OCI-LY3 (cell line): ENCODE measurements around the gene LGI4.

ENCODE experiments used
- H2AFZ ChIP-seq: fragments of 200-600, 300-600 bp; shearing (Covaris generic); 2 replicates; pipeline ENCODE4 v1.6.0; 2014; ENCODE audit warnings: antibody characterized with exemption, low read depth, low read length
- H3K27ac ChIP-seq: fragments of 200-600, 300-600 bp; sonication (generic); 2 replicates; pipeline ENCODE4 v1.5.1; 2014; ENCODE audit warnings: mild to moderate bottlenecking, low read length, moderate library complexity, mixed read lengths
- H3K27me3 ChIP-seq: fragments of 200-600, 300-600 bp; sonication (generic); 2 replicates; pipeline ENCODE4 v1.6.1; 2014; ENCODE audit warnings: low read depth, low read length, mixed read lengths
- H3K36me3 ChIP-seq: fragments of 200-600, 300-600 bp; sonication (generic); replicated peaks from 2 replicates; pipeline ENCODE3; 2014; ENCODE audit warnings: low read depth, low read length, mixed read lengths
- H3K4me1 ChIP-seq: fragments of 300-600, 200-600 bp; sonication (generic); 2 replicates; pipeline ENCODE4 v1.6.1; 2014; ENCODE audit warnings: low read length, mixed read lengths
- H3K4me2 ChIP-seq: fragments of 200-600, 300-600 bp; sonication (generic); 2 replicates; pipeline ENCODE4 v1.6.1; 2014; ENCODE audit warnings: low read length, mixed read lengths
- H3K4me3 ChIP-seq: fragments of 300-600, 200-600 bp; sonication (generic); 2 replicates; pipeline ENCODE4 v1.5.1; 2014; ENCODE audit warnings: antibody characterized with exemption, mild to moderate bottlenecking, low read length, moderate library complexity
- H3K79me2 ChIP-seq: fragments of 300-600, 200-600 bp; shearing (Covaris generic); 2 replicates; pipeline ENCODE4 v1.6.1; 2014; ENCODE audit warnings: mild to moderate bottlenecking, low read length, mixed read lengths
- H3K9ac ChIP-seq: fragments of 300-600, 200-600 bp; shearing (Covaris generic); 2 replicates; pipeline ENCODE4 v1.6.0; 2014; ENCODE audit warnings: mild to moderate bottlenecking, low read length, moderate library complexity
- H3K9me3 ChIP-seq: fragments of 200-600, 300-600 bp; shearing (Covaris generic); 2 replicates; pipeline ENCODE4 v1.6.1; 2014; ENCODE audit warnings: low read length, mixed read lengths; ENCODE audit not compliant: insufficient read depth
- H4K20me1 ChIP-seq: fragments of 200-600, 300-600 bp; sonication (generic); 2 replicates; pipeline ENCODE4 v1.6.1; 2016; ENCODE audit warnings: low read length, mixed read lengths; ENCODE audit not compliant: insufficient read depth
- CTCF ChIP-seq: fragments of 200-600, 300-600 bp; sonication (generic); IDR thresholded peaks from 2 replicates; pipeline ENCODE4 v1.5.1; 2014; ENCODE audit warnings: antibody characterized with exemption, low read length, low read depth
- EZH2phosphoT487 ChIP-seq: fragments of 200-600 bp; shearing (Covaris generic); IDR thresholded peaks from 2 replicates; pipeline ENCODE4 v1.6.1; 2018; ENCODE audit warnings: antibody characterized with exemption, mixed run types, low read depth

Gene LGI4

GRCh38 chr19:35112995-35113688 is 21.7 kb downstream of the LGI4 start:
- no peaks in the 10 kb centered on the region for H3K4me1 ChIP-seq
- H3K36me3 ChIP-seq = no peaks in the 10 kb centered on the region
- no peaks in the 10 kb centered on the region for H3K9me3 ChIP-seq
- H3K27ac ChIP-seq = no peak overlapping the region
- H4K20me1 ChIP-seq = no peaks in the 10 kb centered on the region
- H3K4me2 ChIP-seq = no peak overlapping the region
- no peaks in the 10 kb centered on the region for H3K79me2 ChIP-seq
- no peak overlapping the region for H3K9ac ChIP-seq
- H2AFZ ChIP-seq = no peak overlapping the region
- TF ChIP-seq CTCF (no peak), EZH2phosphoT487 (no peak)
- H3K4me3 ChIP-seq = no peak overlapping the region
- H3K27me3 ChIP-seq = peaks cover 24% of the 10 kb centered on the region

- no peak overlapping the region for H3K9ac ChIP-seq
- no peaks in the 10 kb centered on the region for H3K79me2 ChIP-seq
- no peak for TF ChIP-seq EZH2phosphoT487
- no peak for TF ChIP-seq CTCF
- H3K9me3 ChIP-seq = no peaks in the 10 kb centered on the region
- H3K4me1 ChIP-seq = no peaks in the 10 kb centered on the region
- H4K20me1 ChIP-seq = no peaks in the 10 kb centered on the region
- H3K36me3 ChIP-seq = no peaks in the 10 kb centered on the region
- H3K27me3 ChIP-seq = peaks cover 13% of the 10 kb centered on the region
- H3K4me2 ChIP-seq = no peak overlapping the region
- H3K27ac ChIP-seq = no peak overlapping the region
- H2AFZ ChIP-seq = no peak overlapping the region
- no peak overlapping the region for H3K4me3 ChIP-seq
Measured at GRCh38 chr19:35110974-35111373, 23.9 kb downstream of the LGI4 start.

DNA sequence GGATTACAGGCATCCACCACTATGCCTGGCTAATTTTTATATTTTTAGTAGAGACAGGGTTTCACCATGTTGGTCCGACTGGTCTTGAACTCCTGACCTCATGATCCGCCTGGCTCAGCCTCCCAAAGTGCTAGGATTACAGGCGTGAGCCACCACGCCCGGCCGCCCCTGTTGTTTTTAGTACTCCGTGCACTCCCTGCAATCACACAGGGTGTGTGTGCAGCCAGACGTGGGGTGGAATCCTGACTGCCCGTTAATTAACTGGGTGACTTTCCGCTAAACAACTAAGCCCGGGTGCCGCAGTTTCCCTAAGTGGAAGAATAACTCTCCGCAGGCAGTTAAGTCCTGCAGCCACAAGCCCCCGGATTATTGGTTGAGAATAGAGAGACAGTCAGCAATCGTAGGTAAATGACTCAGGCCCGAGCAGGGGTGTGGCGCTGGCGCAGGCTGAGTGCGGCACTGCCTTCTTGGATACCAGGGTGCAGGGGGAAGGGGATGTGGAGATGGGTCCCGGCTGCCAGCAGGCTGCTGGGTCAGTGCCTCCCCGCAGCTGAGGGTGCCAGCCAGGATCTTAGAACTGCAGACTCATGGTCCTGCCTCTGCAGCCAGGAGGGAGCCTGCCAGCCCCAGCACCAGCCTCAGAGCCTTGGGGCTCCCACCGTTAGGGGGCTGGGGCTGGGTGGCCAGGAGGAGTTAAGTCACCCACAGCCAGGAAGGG is 25.3 kb downstream of the LGI4 start:
- Histone ChIP-seq H3K9ac (no peak overlapping the region), H3K27ac (no peak overlapping the region), H2AFZ (no peak overlapping the region), H3K4me1 (no peaks in the 10 kb centered on the region), H4K20me1 (no peaks in the 10 kb centered on the region), H3K4me2 (no peak overlapping the region), H3K9me3 (no peaks in the 10 kb centered on the region), H3K36me3 (no peaks in the 10 kb centered on the region), H3K27me3 (peaks cover 4% of the 10 kb centered on the region; the same call in 1 of the 2 replicates), H3K79me2 (no peaks in the 10 kb centered on the region), H3K4me3 (no peak overlapping the region)
- no peak for TF ChIP-seq CTCF

GRCh38 chr19:35108730-35109129 is 26.1 kb downstream of the LGI4 start:
- no peak for TF ChIP-seq EZH2phosphoT487
- TF ChIP-seq CTCF = no peak
- H3K4me3 ChIP-seq = no peak overlapping the region
- no peak overlapping the region for H2AFZ ChIP-seq
- no peak overlapping the region for H3K9ac ChIP-seq
- no peaks in the 10 kb centered on the region for H4K20me1 ChIP-seq
- no peak overlapping the region for H3K4me2 ChIP-seq
- no peaks in the 10 kb centered on the region for H3K4me1 ChIP-seq
- peaks cover 4% of the 10 kb centered on the region; the same call in 1 of the 2 replicates for H3K27me3 ChIP-seq
- no peaks in the 10 kb centered on the region for H3K9me3 ChIP-seq
- no peaks in the 10 kb centered on the region for H3K36me3 ChIP-seq
- no peak overlapping the region for H3K27ac ChIP-seq
- H3K79me2 ChIP-seq = no peaks in the 10 kb centered on the region
